Measurements from ENCODE around the gene PPP3R2.
"Not testable (repeated sequence)": the region's sequence is repeated elsewhere in the genome, so short reads cannot be mapped to it uniquely, and the experiment has no call there.

The PPP3R2 gene

GRCh38 chr9:101604296-101604695 is 9.5 kb upstream of the PPP3R2 start:
- no peak overlapping the region for H3K27ac Mint-ChIP-seq
- H3K4me3 Mint-ChIP-seq = no peak overlapping the region
- no peaks in the 10 kb centered on the region for H3K36me3 Mint-ChIP-seq (ENCODE audit: low read depth)
- H3K27me3 Mint-ChIP-seq = peaks cover 11% of the 10 kb centered on the region
- no peak for ATAC-seq
- no peak for DNase-seq
- H3K4me1 Mint-ChIP-seq = peaks cover 2% of the 10 kb centered on the region
- H3K9me3 Mint-ChIP-seq = no peaks in the 10 kb centered on the region

- H3K27ac Mint-ChIP-seq = no peak overlapping the region
- DNase-seq (no peak), ATAC-seq (peak; percentile 46)
- H3K9me3 Mint-ChIP-seq = no peaks in the 10 kb centered on the region
- peaks cover 2% of the 10 kb centered on the region for H3K4me1 Mint-ChIP-seq
- H3K27me3 Mint-ChIP-seq = peaks cover 5% of the 10 kb centered on the region
- H3K4me3 Mint-ChIP-seq = no peak overlapping the region
- H3K36me3 Mint-ChIP-seq (ENCODE audit: low read depth) = no peaks in the 10 kb centered on the region
Measured at GRCh38 chr9:101601904-101602765, 7.4 kb upstream of the PPP3R2 start.

GRCh38 chr9:101593345-101593744 is 1.4 kb downstream of the PPP3R2 start:
- no peak overlapping the region for H3K27ac Mint-ChIP-seq
- H3K4me3 Mint-ChIP-seq = no peak overlapping the region
- ATAC-seq (no peak), DNase-seq (no peak)
- no peaks in the 10 kb centered on the region for H3K4me1 Mint-ChIP-seq
- no peaks in the 10 kb centered on the region for H3K9me3 Mint-ChIP-seq
- H3K36me3 Mint-ChIP-seq (ENCODE audit: low read depth) = no peaks in the 10 kb centered on the region
- no peaks in the 10 kb centered on the region for H3K27me3 Mint-ChIP-seq

- H3K4me1 Mint-ChIP-seq = no peaks in the 10 kb centered on the region
- H3K36me3 Mint-ChIP-seq (ENCODE audit: low read depth) = no peaks in the 10 kb centered on the region
- no peaks in the 10 kb centered on the region for H3K27me3 Mint-ChIP-seq
- H3K9me3 Mint-ChIP-seq = no peaks in the 10 kb centered on the region
- H3K27ac Mint-ChIP-seq = no peak overlapping the region
- DNase-seq (no peak), ATAC-seq (no peak)
- H3K4me3 Mint-ChIP-seq = no peak overlapping the region
Measured at GRCh38 chr9:101592788-101593187, 2.0 kb downstream of the PPP3R2 start.

- ATAC-seq = no peak
- peaks cover under 1% of the 10 kb centered on the region for H3K4me1 Mint-ChIP-seq
- no peak overlapping the region for H3K4me3 Mint-ChIP-seq
- no peaks in the 10 kb centered on the region for H3K36me3 Mint-ChIP-seq (ENCODE audit: low read depth)
- H3K9me3 Mint-ChIP-seq = no peaks in the 10 kb centered on the region
- no peak for DNase-seq
- no peaks in the 10 kb centered on the region for H3K27me3 Mint-ChIP-seq
- H3K27ac Mint-ChIP-seq = no peak overlapping the region
Measured at GRCh38 chr9:101591787-101592446, 2.9 kb downstream of the PPP3R2 start.

- Mint-ChIP-seq H3K9me3 (no peaks in the 10 kb centered on the region), H3K36me3 (ENCODE audit: low read depth) (no peaks in the 10 kb centered on the region), H3K27ac (no peak overlapping the region), H3K27me3 (no peaks in the 10 kb centered on the region), H3K4me3 (no peak overlapping the region), H3K4me1 (peaks cover 6% of the 10 kb centered on the region)
- no peak for ATAC-seq
- no peak for DNase-seq
Measured at GRCh38 chr9:101590901-101591300, 3.9 kb downstream of the PPP3R2 start.

GRCh38 chr9:101590074-101590473 is 4.7 kb downstream of the PPP3R2 start:
- not testable (repeated sequence) for ATAC-seq

GRCh38 chr9:101587332-101588043 is 7.3 kb downstream of the PPP3R2 start:
- Mint-ChIP-seq H3K4me1 (peaks cover 6% of the 10 kb centered on the region), H3K27me3 (no peaks in the 10 kb centered on the region), H3K9me3 (no peaks in the 10 kb centered on the region), H3K36me3 (ENCODE audit: low read depth) (no peaks in the 10 kb centered on the region), H3K4me3 (no peak overlapping the region), H3K27ac (no peak overlapping the region)
- ATAC-seq (no peak), DNase-seq (no peak)

More at GRCh38 chr9:101590074-101590473, 4.7 kb downstream of the PPP3R2 start:
- H3K27me3 Mint-ChIP-seq; H3K9me3 Mint-ChIP-seq; DNase-seq; H3K4me3 Mint-ChIP-seq; H3K27ac Mint-ChIP-seq; H3K4me1 Mint-ChIP-seq; H3K36me3 Mint-ChIP-seq (ENCODE audit: low read depth): not testable (repeated sequence)

- H3K27me3 Mint-ChIP-seq = no peaks in the 10 kb centered on the region
- H3K27ac Mint-ChIP-seq = peak overlapping the region; percentile 47
- H3K36me3 Mint-ChIP-seq (ENCODE audit: low read depth) = no peaks in the 10 kb centered on the region
- ATAC-seq (peak; percentile 91), DNase-seq (no peak)
- no peak overlapping the region for H3K4me3 Mint-ChIP-seq
- no peaks in the 10 kb centered on the region for H3K9me3 Mint-ChIP-seq
- peaks cover 6% of the 10 kb centered on the region for H3K4me1 Mint-ChIP-seq
Measured at GRCh38 chr9:101586651-101587050, 8.1 kb downstream of the PPP3R2 start.

GRCh38 chr9:101585740-101586139 is 9.0 kb downstream of the PPP3R2 start:
- no peak for ATAC-seq
- H3K9me3 Mint-ChIP-seq = no peaks in the 10 kb centered on the region
- no peak overlapping the region for H3K27ac Mint-ChIP-seq
- H3K27me3 Mint-ChIP-seq = no peaks in the 10 kb centered on the region
- H3K4me3 Mint-ChIP-seq = no peak overlapping the region
- no peaks in the 10 kb centered on the region for H3K36me3 Mint-ChIP-seq (ENCODE audit: low read depth)
- no peak for DNase-seq
- H3K4me1 Mint-ChIP-seq = peaks cover 6% of the 10 kb centered on the region

- ATAC-seq (no peak), DNase-seq (no peak)
- no peaks in the 10 kb centered on the region for H3K27me3 Mint-ChIP-seq
- H3K27ac Mint-ChIP-seq = no peak overlapping the region
- H3K4me3 Mint-ChIP-seq = no peak overlapping the region
- H3K9me3 Mint-ChIP-seq = no peaks in the 10 kb centered on the region
- H3K36me3 Mint-ChIP-seq (ENCODE audit: low read depth) = no peaks in the 10 kb centered on the region
- peaks cover 9% of the 10 kb centered on the region for H3K4me1 Mint-ChIP-seq
Measured at GRCh38 chr9:101582553-101582952, 12.2 kb downstream of the PPP3R2 start.

GRCh38 chr9:101579711-101580545 is 14.8 kb downstream of the PPP3R2 start:
- no peak for DNase-seq
- H3K36me3 Mint-ChIP-seq (ENCODE audit: low read depth) = no peaks in the 10 kb centered on the region
- no peaks in the 10 kb centered on the region for H3K27me3 Mint-ChIP-seq
- peaks cover 3% of the 10 kb centered on the region for H3K4me1 Mint-ChIP-seq
- H3K9me3 Mint-ChIP-seq = no peaks in the 10 kb centered on the region
- no peak overlapping the region for H3K4me3 Mint-ChIP-seq
- no peak overlapping the region for H3K27ac Mint-ChIP-seq
- ATAC-seq = no peak

GRCh38 chr9:101578378-101578777 is 16.4 kb downstream of the PPP3R2 start:
- Mint-ChIP-seq H3K9me3 (no peaks in the 10 kb centered on the region), H3K27me3 (no peaks in the 10 kb centered on the region), H3K36me3 (ENCODE audit: low read depth) (peaks cover 1% of the 10 kb centered on the region), H3K27ac (no peak overlapping the region), H3K4me3 (no peak overlapping the region), H3K4me1 (peaks cover 16% of the 10 kb centered on the region)
- no peak for DNase-seq
- ATAC-seq = no peak

GRCh38 chr9:101574731-101575333 is 19.9 kb downstream of the PPP3R2 start:
- H3K36me3 Mint-ChIP-seq (ENCODE audit: low read depth) = peaks cover 11% of the 10 kb centered on the region
- H3K27ac Mint-ChIP-seq = no peak overlapping the region
- no peaks in the 10 kb centered on the region for H3K9me3 Mint-ChIP-seq
- peaks cover 51% of the 10 kb centered on the region for H3K4me1 Mint-ChIP-seq
- no peaks in the 10 kb centered on the region for H3K27me3 Mint-ChIP-seq
- ATAC-seq (no peak), DNase-seq (no peak)
- no peak overlapping the region for H3K4me3 Mint-ChIP-seq

Measured in activated naive CD8-positive, alpha-beta T cell treated with anti-CD3 and anti-CD28 coated beads, Interleukin-2, amount 50 U/mL, for 24 hours (primary cell).